Activated naive CD8-positive, alpha-beta T cell treated with anti-CD3 and anti-CD28 coated beads, Interleukin-2, amount 10 ng/mL, durations not matched to agents 7 days and 5 days (primary cell): ENCODE results near the gene TFE3. TPM values are rescaled to one million over a fixed set of nuclear protein-coding genes. Genes with fewer than 3 reads are reported as not detected.

Source experiments
- ATAC-seq: fragments of 150-1000 bp; cut with Tn5 transposase; one replicate; pipeline ENCODE4 v1.10.0; 2021; ENCODE audit warnings: low read depth, moderate library complexity
- POLR2A ChIA-PET: fragments of 350-600 bp; sonication (Branson Sonifier 250); formaldehyde crosslinking; loops from one replicate; lab custom pipeline; 2021; ENCODE audit warnings: antibody characterized with exemption; lab: Charles Lee
- DNase-seq: peaks from one replicate; pipeline ENCODE4 v3.0.0; 2021
- H3K27ac Mint-ChIP-seq: one replicate; pipeline ENCODE4 v1.8.0; 2022; ENCODE audit warnings: mild to moderate bottlenecking, mixed read lengths
- H3K27me3 Mint-ChIP-seq: one replicate; pipeline ENCODE4 v1.8.0; 2022; ENCODE audit warnings: mild to moderate bottlenecking, moderate library complexity, mixed read lengths
- H3K36me3 Mint-ChIP-seq: one replicate; pipeline ENCODE4 v1.8.0; 2021; ENCODE audit warnings: mild to moderate bottlenecking, mixed read lengths
- H3K4me1 Mint-ChIP-seq: one replicate; pipeline ENCODE4 v1.8.0; 2021; ENCODE audit warnings: mixed read lengths
- H3K4me3 Mint-ChIP-seq: one replicate; pipeline ENCODE4 v1.8.0; 2022; ENCODE audit warnings: mild to moderate bottlenecking, moderate library complexity, mixed read lengths
- H3K9me3 Mint-ChIP-seq: one replicate; pipeline ENCODE4 v1.8.0; 2021; ENCODE audit warnings: mixed read lengths
- total RNA-seq, 2 experiments: library from RNA; stranded (reverse); gene quantifications; one replicate each; pipeline ENCODE4 v1.2.3, GENCODE V29; 2021

TFE3 gene
- total RNA-seq, 2 experiments from 2014 or later, result 26.1 to 29.0 TPM

DNA sequence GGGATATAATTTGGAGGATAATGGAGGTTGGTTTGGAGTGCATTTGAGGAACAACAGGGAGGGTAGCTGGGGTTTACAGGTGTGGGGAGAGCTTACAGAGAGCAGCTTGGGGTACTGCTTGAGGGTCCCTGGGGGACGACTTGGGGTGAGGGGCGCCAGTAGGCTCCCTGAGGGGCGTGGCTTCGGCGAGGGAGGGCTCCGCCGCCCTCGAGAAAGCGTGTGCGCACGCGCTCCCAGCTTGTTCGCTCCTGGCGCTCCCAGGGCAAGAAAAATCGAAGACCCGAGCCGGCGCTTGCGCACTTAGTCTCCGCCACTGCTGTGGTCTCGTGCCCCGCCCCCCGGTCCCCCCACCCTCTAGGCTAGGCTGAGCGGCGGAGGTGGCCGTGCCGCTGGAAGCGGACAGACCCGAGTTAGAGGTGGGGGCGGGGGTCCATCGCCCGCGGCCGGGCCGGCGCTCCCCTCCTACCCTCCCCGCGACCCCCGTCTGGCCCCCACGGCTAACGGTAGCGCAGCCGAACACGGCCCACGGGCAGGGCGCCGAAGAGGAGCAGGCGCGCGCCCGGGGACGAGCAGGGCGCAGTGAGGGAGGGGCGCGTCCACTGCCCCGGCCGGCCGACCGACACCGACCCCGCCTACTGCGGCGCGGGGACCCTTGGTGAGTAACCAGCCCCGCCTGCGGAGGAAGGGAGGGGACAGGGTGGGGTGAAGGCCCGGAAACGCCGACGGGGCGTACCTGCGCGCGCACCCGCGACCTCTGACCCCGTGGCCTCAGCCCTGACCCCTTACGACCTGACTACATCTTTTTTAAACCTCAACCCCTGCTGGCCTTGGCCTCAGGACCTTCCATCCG, 10.3 kb upstream of the TFE3 start:
- Mint-ChIP-seq H3K36me3 (peaks cover 5% of the 10 kb centered on the region), H3K4me3 (peak overlapping the region; percentile 86), H3K27ac (peak overlapping the region; percentile 90), H3K4me1 (peaks cover 23% of the 10 kb centered on the region), H3K27me3 (no peaks in the 10 kb centered on the region), H3K9me3 (no peaks in the 10 kb centered on the region)
- ATAC-seq (peak; percentile 83), DNase-seq (peak; percentile 70)
- POLR2A ChIA-PET, result interaction anchor here (0.8 to 1.1 kb wide), 3 partner anchors 11 to 95 kb away, joined by 3 to 9 read pairs (median 5); partner anchors contain the start of gene GRIPAP1

DNA sequence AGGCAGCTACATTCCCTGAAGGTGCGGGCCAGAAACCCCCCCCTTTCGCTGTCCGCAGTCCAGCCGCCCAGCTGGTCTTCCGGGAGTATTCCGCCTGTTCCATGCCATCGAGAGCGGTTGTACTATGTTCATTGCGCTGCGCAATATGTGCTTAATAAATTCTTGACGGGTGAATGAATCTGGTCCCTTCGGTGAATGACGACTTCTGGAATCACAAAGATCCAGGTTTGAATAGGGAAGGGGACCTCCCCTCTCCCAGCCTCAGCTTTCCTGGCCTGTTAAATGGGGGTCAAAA, 777 bp upstream of the TFE3 start:
- Mint-ChIP-seq H3K27me3 (peaks cover 2% of the 10 kb centered on the region), H3K36me3 (peaks cover 2% of the 10 kb centered on the region), H3K4me1 (peaks cover 26% of the 10 kb centered on the region), H3K27ac (peak overlapping the region; percentile 91), H3K4me3 (peak overlapping the region; percentile 91), H3K9me3 (no peaks in the 10 kb centered on the region)
- no peak for DNase-seq
- ATAC-seq, result no peak
- POLR2A ChIA-PET, result interaction anchor here (1.1 to 4.7 kb wide), 4 partner anchors 42 to 112 kb away, joined by 3 to 19 read pairs (median 10); partner anchors contain the start of genes GRIPAP1 and OTUD5

DNA sequence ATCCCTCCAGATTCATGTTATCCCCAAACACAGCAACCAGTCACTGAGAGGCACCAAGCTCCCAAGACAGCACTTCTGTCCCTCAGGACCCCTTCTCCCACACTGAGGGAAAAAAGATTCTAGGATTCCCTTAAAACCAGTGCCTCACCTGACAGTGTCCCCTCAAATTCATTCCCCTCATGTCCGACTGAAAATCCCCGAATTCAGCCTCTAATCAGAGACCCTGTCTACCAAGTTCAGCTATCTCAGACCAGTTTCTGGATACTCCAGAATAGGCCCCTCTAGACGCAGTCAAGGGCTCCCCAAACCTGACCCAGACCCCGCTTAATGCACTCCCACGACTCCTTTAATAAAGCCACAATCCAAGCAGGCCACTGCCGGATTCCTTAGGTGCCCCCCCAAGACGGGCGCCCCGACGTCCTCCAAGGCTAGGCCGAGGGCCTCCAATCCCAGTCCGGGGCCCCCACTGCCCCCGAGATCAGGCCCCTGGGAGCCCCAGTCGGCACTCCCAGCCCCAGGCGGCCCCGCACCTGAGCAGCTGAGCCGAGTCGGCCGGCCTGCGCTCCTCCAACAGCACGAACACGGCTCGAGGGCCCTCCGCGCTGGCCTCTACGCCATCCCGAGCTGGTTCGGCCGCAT, 457 bp downstream of the TFE3 start:
- H3K4me1 Mint-ChIP-seq, result peaks cover 26% of the 10 kb centered on the region
- H3K27ac Mint-ChIP-seq, result peak overlapping the region; percentile 91
- peaks cover 2% of the 10 kb centered on the region for H3K27me3 Mint-ChIP-seq
- H3K4me3 Mint-ChIP-seq, result peak overlapping the region; percentile 91
- no peak for DNase-seq
- ATAC-seq, result peak; percentile 6
- peaks cover 11% of the 10 kb centered on the region for H3K36me3 Mint-ChIP-seq
- POLR2A ChIA-PET, result interaction anchor here (0.5 to 4.7 kb wide), 11 partner anchors 10 to 126 kb away, joined by 3 to 19 read pairs (median 3); partner anchors contain the start of genes GRIPAP1, KCND1 and OTUD5
- H3K9me3 Mint-ChIP-seq, result no peaks in the 10 kb centered on the region

DNA sequence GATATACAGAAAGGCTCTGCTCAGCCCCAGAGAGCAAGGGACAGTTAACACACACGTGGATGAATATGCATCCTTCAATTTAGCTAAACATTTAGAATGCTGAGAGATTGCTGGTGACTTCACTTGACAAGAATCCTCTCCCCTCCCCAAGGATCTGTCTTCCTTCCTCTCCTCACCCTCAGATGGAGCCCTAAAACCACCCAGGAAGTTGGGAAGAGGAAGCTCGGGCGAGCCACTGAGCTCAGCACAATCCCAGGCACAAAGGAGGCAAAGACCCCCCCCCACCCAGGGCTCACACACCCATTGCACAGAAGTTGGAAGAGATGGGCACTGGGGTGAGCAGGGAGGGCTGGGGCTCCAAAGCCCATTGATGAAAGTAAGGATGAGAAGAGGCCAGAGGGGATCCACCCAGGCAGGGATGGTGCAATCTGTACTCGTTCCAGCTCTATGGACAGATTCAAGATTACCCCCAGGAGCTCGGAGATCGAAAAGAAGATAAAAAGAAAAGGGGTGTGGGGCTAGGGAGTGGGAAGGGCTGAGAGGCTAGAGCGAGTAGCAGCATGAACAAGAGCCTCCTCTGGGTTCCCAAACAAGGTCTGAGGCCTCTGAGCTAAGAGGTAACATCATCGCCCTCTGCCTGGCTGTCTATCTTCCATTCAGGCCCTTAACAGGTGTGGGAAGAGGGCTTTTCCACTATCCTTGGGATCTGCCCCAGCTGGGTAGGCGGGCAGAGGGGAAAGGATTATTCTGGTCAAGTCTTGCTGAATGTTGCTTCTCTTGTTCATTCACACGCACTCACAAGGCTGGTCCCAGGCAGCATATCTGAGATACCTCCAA, 1.2 kb downstream of the TFE3 start:
- POLR2A ChIA-PET, result interaction anchor here (1.0 to 4.7 kb wide), 7 partner anchors 11 to 105 kb away, joined by 3 to 19 read pairs (median 5); partner anchors contain the start of genes GRIPAP1, KCND1 and OTUD5
- ATAC-seq (no peak), DNase-seq (no peak)
- H3K4me1 Mint-ChIP-seq, result peaks cover 26% of the 10 kb centered on the region
- peaks cover 15% of the 10 kb centered on the region for H3K36me3 Mint-ChIP-seq
- H3K9me3 Mint-ChIP-seq, result no peaks in the 10 kb centered on the region
- H3K4me3 Mint-ChIP-seq, result peak overlapping the region; percentile 91
- peak overlapping the region; percentile 91 for H3K27ac Mint-ChIP-seq
- no peaks in the 10 kb centered on the region for H3K27me3 Mint-ChIP-seq

DNA sequence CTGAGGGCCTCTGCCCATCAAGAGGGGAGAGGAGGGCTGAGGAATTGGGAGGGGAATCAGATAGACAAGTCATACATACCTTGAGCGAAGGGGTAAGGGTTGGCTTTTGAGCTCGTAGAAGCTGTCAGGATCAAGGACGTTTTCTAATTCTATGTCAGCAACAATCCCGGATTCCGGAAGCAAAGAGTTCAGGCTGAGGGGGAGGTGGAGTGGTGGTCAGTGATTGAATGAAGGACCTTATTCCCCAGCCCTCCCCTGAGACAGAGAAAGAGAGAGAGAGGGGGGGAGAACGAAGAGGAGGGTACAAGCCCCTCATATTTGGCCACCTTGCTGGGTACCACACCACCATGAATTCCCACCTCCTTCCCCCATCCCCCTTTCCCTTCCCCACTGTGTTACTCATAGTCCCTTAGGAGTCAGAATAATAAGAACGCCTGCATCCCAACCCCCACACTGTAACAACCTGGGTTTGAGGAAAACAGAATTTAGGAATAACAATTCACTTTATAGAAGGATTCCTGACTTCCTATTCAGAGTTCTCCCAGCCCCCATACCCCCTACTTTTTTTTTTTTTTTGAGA, 2.7 kb downstream of the TFE3 start:
- H3K36me3 Mint-ChIP-seq, result peaks cover 15% of the 10 kb centered on the region
- POLR2A ChIA-PET, result interaction anchor here (1.0 to 4.7 kb wide), 2 partner anchors 35 to 82 kb away, joined by 3 to 19 read pairs; partner anchors contain the start of gene OTUD5
- ATAC-seq (no peak), DNase-seq (no peak)
- peak overlapping the region; percentile 63 for H3K4me3 Mint-ChIP-seq
- no peaks in the 10 kb centered on the region for H3K27me3 Mint-ChIP-seq
- no peaks in the 10 kb centered on the region for H3K9me3 Mint-ChIP-seq
- peak overlapping the region; percentile 82 for H3K27ac Mint-ChIP-seq
- H3K4me1 Mint-ChIP-seq, result peaks cover 26% of the 10 kb centered on the region

DNA sequence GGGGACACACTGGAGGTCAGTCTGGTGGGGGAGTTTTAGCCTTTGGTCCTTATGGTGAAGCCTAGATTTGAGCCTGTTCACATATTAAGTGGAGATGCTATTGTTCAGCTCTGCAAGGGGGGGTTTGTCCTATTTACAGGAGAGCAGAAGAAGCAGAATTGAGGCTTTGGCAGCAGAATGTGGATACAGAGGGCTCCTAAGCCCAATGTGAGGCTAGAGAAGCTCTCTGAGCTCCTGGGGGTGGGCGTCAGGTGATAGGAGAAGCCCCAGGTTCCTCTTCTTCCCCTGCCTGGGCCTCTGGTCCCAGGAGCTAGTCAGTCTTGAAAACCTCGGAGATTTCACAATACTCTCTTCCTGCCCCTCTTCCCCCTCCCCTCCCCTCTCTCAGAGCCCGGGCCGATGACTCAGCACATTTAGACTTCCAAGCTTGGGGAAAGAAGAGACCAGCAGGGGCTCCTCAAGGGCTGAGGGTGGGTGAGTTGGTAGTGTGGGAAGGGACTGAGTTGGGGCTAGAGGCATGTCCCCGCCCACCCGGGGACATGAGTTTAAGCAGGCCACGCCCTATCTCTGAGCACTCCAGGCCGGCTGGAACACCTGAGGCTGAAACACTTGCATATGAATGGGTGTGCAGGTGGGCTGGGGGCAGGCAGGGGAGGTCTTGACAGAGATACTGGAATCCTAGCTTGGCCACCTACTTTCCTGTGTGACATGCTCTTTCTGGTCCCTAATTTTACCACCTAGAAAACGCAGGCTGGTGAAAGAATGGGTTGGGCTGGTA, 3.4 kb downstream of the TFE3 start:
- H3K27me3 Mint-ChIP-seq, result no peaks in the 10 kb centered on the region
- peak; percentile 43 for DNase-seq
- H3K27ac Mint-ChIP-seq, result peak overlapping the region; percentile 82
- peaks cover 15% of the 10 kb centered on the region for H3K36me3 Mint-ChIP-seq
- peaks cover 26% of the 10 kb centered on the region for H3K4me1 Mint-ChIP-seq
- no peaks in the 10 kb centered on the region for H3K9me3 Mint-ChIP-seq
- H3K4me3 Mint-ChIP-seq, result peak overlapping the region; percentile 63
- ATAC-seq, result peak; percentile 7
- POLR2A ChIA-PET, result interaction anchor here (1.0 to 4.7 kb wide), 2 partner anchors 34 to 81 kb away, joined by 3 to 19 read pairs; partner anchors contain the start of gene OTUD5

DNA sequence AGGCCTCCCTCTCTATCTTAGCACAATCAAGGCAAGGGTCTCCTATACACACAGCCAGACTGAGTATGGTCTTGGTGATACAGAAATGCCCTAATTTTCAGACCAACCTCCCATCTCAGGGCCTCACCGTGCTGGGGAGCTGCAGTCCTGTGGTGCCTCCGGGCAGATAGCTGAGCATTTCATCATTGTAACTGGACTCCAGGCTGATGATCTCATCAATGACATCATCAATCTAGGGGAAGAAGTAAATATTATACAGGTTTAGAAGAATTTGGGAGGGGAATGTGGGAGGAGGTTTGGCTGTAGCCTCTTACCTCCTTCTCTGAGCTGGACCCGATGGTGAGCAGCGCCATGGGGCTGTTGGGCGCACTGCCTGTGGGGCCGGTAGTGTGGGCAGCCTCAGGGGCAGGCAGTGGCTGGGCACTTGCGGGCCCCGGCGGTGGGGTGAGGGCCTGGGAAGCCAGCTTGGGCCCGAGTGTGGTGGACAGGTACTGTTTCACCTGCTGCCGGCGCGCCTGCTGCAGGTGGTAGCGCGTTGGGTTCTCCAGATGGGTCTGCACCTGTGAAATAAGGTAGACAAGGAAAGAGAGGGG, 5.2 kb downstream of the TFE3 start:
- DNase-seq (no peak), ATAC-seq (no peak)
- Mint-ChIP-seq H3K27me3 (no peaks in the 10 kb centered on the region), H3K27ac (no peak overlapping the region), H3K9me3 (no peaks in the 10 kb centered on the region), H3K36me3 (peaks cover 20% of the 10 kb centered on the region), H3K4me3 (no peak overlapping the region), H3K4me1 (peaks cover 22% of the 10 kb centered on the region)
- POLR2A ChIA-PET, result no interaction called here

DNA sequence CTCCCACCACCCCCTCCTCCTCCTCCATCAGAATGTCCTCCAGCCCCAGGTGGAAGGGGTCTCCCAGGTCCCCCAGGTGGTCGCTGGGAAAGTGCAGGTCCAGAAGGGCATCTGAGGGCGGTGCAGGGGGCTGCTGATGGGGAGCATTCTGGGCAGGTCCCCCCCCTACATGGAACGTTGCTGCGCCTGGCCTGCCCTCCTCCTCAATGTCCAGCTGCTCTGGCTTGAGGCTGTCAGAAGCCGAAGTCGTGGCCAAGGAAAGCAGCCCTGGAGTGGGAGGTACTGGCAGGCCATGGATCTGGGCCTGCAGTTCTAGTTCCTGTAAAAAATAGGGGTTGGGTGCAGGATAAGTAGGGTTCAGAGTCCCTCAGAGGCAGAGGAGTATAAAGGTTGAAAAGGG, 12.9 kb downstream of the TFE3 start:
- H3K4me3 Mint-ChIP-seq, result no peak overlapping the region
- ATAC-seq, result no peak
- peaks cover 7% of the 10 kb centered on the region for H3K36me3 Mint-ChIP-seq
- POLR2A ChIA-PET, result interaction anchor here (0.5 kb wide), 1 partner anchor 156 kb away, joined by 3 read pairs; the partner anchor contains the start of gene PRICKLE3
- no peaks in the 10 kb centered on the region for H3K27me3 Mint-ChIP-seq
- H3K4me1 Mint-ChIP-seq, result no peaks in the 10 kb centered on the region
- no peaks in the 10 kb centered on the region for H3K9me3 Mint-ChIP-seq
- H3K27ac Mint-ChIP-seq, result no peak overlapping the region
- DNase-seq, result no peak

DNA sequence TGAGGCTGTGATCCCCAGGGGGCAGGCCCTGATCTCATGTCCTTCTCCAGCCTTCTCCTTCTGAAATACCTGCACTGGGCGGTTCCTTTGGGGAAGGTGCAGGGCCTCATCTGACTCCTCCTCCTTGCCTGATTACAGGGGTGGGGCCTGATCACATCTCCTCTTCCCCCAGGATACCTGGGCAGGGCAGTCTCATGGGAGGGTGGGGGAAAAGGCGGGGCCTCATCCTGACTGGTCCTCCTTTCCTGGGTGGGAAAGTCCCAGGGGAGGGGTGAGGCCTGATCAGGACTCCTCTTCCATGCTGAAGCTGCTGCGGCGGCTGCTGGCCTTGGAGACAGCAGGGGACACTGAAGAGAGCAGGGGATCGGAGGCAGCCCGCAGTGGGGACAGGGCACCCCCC, 13.3 kb downstream of the TFE3 start:
- POLR2A ChIA-PET, result no interaction called here
- DNase-seq, result no peak
- H3K27me3 Mint-ChIP-seq, result no peaks in the 10 kb centered on the region
- ATAC-seq, result no peak
- no peak overlapping the region for H3K4me3 Mint-ChIP-seq
- no peaks in the 10 kb centered on the region for H3K4me1 Mint-ChIP-seq
- no peaks in the 10 kb centered on the region for H3K9me3 Mint-ChIP-seq
- H3K36me3 Mint-ChIP-seq, result peaks cover 7% of the 10 kb centered on the region
- no peak overlapping the region for H3K27ac Mint-ChIP-seq

DNA sequence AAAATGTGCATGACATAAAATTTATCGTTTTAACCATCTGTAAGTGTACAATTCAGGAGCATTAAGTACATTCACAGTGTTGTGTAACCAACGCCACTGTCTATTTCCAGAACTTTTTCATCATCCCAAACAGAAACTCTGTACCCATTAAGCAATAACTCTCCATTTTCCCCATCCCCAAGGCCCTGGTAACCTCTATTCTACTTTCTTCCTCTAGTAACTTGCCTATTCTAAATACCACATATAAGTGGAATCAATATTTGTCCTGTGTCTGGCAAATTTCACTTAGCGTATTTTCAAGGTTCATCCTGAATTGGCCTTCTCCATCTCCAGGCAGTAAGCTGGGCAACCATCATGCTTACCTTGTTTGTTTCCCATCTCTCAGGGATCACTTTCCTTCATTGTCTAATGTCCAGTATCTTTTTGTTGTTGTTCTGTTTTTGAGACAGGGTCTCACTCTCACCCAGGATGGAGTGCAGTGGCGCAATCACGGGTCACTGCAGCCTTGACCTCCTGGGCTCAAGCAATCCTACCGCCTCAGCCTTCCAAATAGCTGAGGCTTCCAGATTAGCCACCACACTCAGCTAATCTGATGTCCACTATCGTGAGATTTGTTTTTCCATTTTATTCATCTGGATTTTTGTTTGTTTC, 23.4 kb downstream of the TFE3 start:
- H3K27ac Mint-ChIP-seq, result no peak overlapping the region
- no peaks in the 10 kb centered on the region for H3K9me3 Mint-ChIP-seq
- H3K36me3 Mint-ChIP-seq, result no peaks in the 10 kb centered on the region
- DNase-seq (no peak), ATAC-seq (no peak)
- H3K4me1 Mint-ChIP-seq, result no peaks in the 10 kb centered on the region
- no peak overlapping the region for H3K4me3 Mint-ChIP-seq
- H3K27me3 Mint-ChIP-seq, result no peaks in the 10 kb centered on the region
- POLR2A ChIA-PET, result no interaction called here

DNA sequence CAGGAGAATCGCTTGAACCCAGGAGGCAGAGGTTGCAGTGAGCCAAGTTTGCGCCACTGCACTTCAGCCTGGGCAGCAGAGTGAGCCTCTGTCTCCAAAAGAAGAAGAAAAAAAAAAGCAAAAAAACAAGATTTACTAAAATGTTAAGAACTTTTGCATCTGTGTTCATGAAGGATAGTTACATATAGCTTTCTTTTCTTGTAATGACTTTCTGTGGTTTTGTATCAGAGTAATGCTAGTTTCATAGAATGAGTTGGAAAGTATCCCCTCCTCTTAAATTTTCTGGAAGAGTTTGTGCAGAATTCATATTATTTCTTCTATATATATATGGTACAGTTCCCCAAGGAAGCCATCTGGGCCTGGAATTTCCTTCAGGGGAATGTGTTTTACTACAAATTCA, 24.1 kb downstream of the TFE3 start:
- ATAC-seq, result no peak
- Mint-ChIP-seq H3K4me1 (no peaks in the 10 kb centered on the region), H3K27me3 (no peaks in the 10 kb centered on the region), H3K4me3 (no peak overlapping the region), H3K27ac (no peak overlapping the region), H3K9me3 (no peaks in the 10 kb centered on the region), H3K36me3 (no peaks in the 10 kb centered on the region)
- no peak for DNase-seq
- POLR2A ChIA-PET, result no interaction called here
